ENCODE measurements around the gene MEMO1. TPM values are rescaled to one million over a fixed set of nuclear protein-coding genes. Genes with fewer than 3 reads are reported as not detected.

MEMO1 gene
- total RNA-seq, 1 donor from 2014 or later: 48.8 TPM

DNA sequence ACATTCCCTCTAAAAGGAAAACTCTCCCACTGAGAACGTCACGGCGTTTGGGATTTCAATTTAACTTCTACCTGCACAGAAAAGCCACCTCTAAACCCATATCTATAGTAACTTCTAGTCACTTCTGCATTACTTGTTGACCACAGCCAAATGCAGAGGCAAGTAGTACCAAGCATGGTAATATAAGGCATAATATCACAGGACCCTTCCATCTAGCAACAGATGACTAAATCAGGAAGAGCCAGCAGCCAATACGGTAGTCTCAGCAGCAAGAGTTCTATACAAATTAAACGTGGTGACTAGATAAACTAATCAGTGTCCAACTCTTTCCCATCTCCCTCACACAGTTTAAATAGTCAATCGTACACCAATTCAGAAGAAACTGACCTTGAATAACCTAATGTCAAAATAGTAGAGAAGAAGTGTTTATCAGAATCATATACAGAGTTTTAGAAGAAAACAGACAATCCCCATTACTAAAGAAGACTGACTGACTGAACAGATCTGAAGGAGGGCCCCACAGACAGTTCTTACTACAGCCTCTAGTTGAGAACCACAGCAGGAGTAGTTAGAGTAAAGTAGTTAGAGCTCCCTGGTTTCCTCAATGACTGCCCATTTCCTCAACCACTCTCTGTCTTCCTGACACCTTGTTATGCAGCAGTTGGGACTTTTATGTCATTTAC lies 30.0 kb downstream of the MEMO1 start:
- Mint-ChIP-seq H3K36me3 (ENCODE audit: unreplicated experiment) (peaks cover 4% of the 10 kb centered on the region), H3K27me3 (ENCODE audit: unreplicated experiment) (no peaks in the 10 kb centered on the region), H3K27ac (ENCODE audit: unreplicated experiment) (no peak overlapping the region), H3K4me1 (ENCODE audit: low read depth, unreplicated experiment) (peaks cover 1% of the 10 kb centered on the region), H3K4me3 (ENCODE audit: unreplicated experiment) (no peak overlapping the region), H3K9me3 (ENCODE audit: unreplicated experiment) (peaks cover 2% of the 10 kb centered on the region)
- TF ChIP-seq, protein P1, sequence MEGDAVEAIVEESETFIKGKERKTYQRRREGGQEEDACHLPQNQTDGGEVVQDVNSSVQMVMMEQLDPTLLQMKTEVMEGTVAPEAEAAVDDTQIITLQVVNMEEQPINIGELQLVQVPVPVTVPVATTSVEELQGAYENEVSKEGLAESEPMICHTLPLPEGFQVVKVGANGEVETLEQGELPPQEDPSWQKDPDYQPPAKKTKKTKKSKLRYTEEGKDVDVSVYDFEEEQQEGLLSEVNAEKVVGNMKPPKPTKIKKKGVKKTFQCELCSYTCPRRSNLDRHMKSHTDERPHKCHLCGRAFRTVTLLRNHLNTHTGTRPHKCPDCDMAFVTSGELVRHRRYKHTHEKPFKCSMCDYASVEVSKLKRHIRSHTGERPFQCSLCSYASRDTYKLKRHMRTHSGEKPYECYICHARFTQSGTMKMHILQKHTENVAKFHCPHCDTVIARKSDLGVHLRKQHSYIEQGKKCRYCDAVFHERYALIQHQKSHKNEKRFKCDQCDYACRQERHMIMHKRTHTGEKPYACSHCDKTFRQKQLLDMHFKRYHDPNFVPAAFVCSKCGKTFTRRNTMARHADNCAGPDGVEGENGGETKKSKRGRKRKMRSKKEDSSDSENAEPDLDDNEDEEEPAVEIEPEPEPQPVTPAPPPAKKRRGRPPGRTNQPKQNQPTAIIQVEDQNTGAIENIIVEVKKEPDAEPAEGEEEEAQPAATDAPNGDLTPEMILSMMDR (IDR thresholded peaks at IDR 0.05; ENCODE audit: partially characterized antibody, unreplicated experiment): no peak
- no peak for DNase-seq

DNA sequence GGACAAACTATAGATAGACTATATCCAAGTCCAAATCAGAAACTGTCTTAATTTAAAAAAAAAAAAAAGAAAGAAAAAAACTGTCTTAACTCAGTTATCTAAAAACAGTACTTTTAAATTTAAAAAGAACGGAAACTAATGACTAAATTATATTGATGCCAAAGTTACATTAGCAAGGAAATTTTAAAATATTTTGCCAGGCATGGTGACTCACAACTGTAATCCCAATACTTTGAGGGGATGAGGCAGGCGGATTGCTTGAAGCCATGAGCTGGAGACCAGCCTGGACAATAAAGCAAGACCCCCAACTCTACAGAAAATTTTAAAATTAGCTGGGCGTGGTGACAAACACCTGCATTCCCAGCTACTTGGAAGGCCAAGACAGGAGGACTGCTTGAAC lies 30.9 kb downstream of the MEMO1 start:
- peaks cover 4% of the 10 kb centered on the region for H3K36me3 Mint-ChIP-seq (ENCODE audit: unreplicated experiment)
- no peak for DNase-seq
- H3K27me3 Mint-ChIP-seq (ENCODE audit: unreplicated experiment): no peaks in the 10 kb centered on the region
- H3K9me3 Mint-ChIP-seq (ENCODE audit: unreplicated experiment): peaks cover 2% of the 10 kb centered on the region
- TF ChIP-seq, protein P1 (IDR thresholded peaks at IDR 0.05; ENCODE audit: partially characterized antibody, unreplicated experiment): no peak
- no peak overlapping the region for H3K4me3 Mint-ChIP-seq (ENCODE audit: unreplicated experiment)
- peaks cover 1% of the 10 kb centered on the region for H3K4me1 Mint-ChIP-seq (ENCODE audit: low read depth, unreplicated experiment)
- H3K27ac Mint-ChIP-seq (ENCODE audit: unreplicated experiment): no peak overlapping the region

DNA sequence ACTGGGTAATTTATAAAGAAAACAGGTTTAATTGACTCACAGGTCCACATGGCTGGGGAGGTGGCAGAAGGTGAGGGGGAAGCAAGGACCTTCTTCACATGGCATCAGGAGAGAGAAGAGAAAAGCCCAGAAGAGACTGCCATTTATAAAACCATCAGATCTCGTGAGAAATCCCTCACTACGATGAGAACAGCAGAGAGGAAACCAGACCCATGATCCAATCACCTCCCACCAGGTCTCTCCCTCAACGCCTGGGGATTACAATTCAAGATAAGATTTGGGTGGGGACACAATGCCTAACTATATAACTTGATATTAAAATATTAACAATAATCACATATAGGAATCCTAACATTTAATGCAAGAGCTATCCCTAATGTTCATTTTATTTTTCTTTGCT lies 31.8 kb downstream of the MEMO1 start:
- Mint-ChIP-seq H3K9me3 (ENCODE audit: unreplicated experiment) (peaks cover 2% of the 10 kb centered on the region), H3K36me3 (ENCODE audit: unreplicated experiment) (peaks cover 4% of the 10 kb centered on the region), H3K4me1 (ENCODE audit: low read depth, unreplicated experiment) (peaks cover 1% of the 10 kb centered on the region), H3K27me3 (ENCODE audit: unreplicated experiment) (no peaks in the 10 kb centered on the region), H3K4me3 (ENCODE audit: unreplicated experiment) (no peak overlapping the region), H3K27ac (ENCODE audit: unreplicated experiment) (no peak overlapping the region)
- TF ChIP-seq, protein P1 (IDR thresholded peaks at IDR 0.05; ENCODE audit: partially characterized antibody, unreplicated experiment): no peak
- DNase-seq: no peak

DNA sequence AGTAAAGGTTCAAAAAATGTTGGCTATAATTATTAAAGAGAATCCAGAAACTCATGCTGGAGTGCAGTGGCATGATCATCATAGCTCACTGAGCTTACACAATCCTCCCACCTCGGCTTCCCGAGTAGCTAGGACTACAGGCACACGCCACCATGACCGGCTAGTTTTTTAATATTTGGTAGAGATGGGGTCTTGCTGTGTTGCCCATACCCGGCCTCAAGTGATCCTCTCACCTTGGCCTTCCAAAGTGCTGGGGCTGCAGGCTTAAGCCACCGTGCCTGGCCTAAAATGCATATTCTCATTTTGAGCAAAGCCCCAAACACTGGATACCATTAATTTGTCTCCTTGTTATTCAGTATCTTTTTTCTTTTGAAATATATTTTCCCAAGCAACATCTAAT lies 32.4 kb downstream of the MEMO1 start:
- Mint-ChIP-seq H3K9me3 (ENCODE audit: unreplicated experiment) (peaks cover 2% of the 10 kb centered on the region), H3K4me3 (ENCODE audit: unreplicated experiment) (no peak overlapping the region)

DNA sequence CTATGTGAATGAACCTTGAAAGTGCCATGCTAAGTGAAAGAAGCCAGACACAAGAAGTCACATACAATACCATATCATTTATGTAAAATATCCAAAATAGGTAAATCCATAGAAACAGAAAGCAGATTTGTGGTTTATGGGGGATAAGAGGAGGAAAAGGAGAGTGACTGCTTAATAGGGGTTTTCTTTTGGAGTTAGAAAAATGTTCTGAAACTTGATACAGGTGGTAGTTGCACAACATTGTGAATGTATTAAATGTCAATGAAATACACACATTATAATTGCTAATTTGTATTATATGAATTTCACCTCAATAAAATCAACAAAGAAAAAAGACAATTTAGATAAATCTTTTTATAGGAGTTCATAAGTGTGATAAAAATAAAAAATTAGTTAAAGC lies 37.1 kb downstream of the MEMO1 start:
- Mint-ChIP-seq H3K4me1 (ENCODE audit: low read depth, unreplicated experiment) (no peaks in the 10 kb centered on the region), H3K27ac (ENCODE audit: unreplicated experiment) (no peak overlapping the region), H3K27me3 (ENCODE audit: unreplicated experiment) (no peaks in the 10 kb centered on the region), H3K4me3 (ENCODE audit: unreplicated experiment) (no peak overlapping the region), H3K36me3 (ENCODE audit: unreplicated experiment) (peaks cover under 1% of the 10 kb centered on the region), H3K9me3 (ENCODE audit: unreplicated experiment) (peaks cover 2% of the 10 kb centered on the region)
- TF ChIP-seq, protein P1 (IDR thresholded peaks at IDR 0.05; ENCODE audit: partially characterized antibody, unreplicated experiment): no peak
- no peak for DNase-seq

More for the DNA sequence above, 32.4 kb downstream of the MEMO1 start:
- H3K4me1 Mint-ChIP-seq (ENCODE audit: low read depth, unreplicated experiment): peaks cover 1% of the 10 kb centered on the region
- TF ChIP-seq, protein P1 (IDR thresholded peaks at IDR 0.05; ENCODE audit: partially characterized antibody, unreplicated experiment): no peak
- H3K27ac Mint-ChIP-seq (ENCODE audit: unreplicated experiment): no peak overlapping the region
- no peak for DNase-seq
- no peaks in the 10 kb centered on the region for H3K27me3 Mint-ChIP-seq (ENCODE audit: unreplicated experiment)
- peaks cover 4% of the 10 kb centered on the region for H3K36me3 Mint-ChIP-seq (ENCODE audit: unreplicated experiment)
